HL-60 (cell line): ENCODE measurements around the gene ITPRIPL1.
A peak's percentile ranks its signal among the peaks of the same experiment; 100 is the strongest.

Experiments
- DNase-seq, 2 experiments: peaks; one replicate each; pipeline ENCODE4 v3.0.0-alpha.2; 2010 to 2020; ENCODE audit warnings: low read depth in 1 of 2, low spot score in 1 of 2
- H3K27ac ChIP-seq: fragments of 250-450 bp; sonication (Bioruptor Pico); replicated peaks from 2 replicates; pipeline ENCODE4 v1.5.1; 2020; ENCODE audit warnings: mild to moderate bottlenecking, moderate library complexity
- H3K27me3 ChIP-seq: fragments of 250-450 bp; sonication (Bioruptor Pico); 2 replicates; pipeline ENCODE4 v1.5.1; 2021; ENCODE audit warnings: mild to moderate bottlenecking, moderate library complexity; ENCODE audit not compliant: insufficient read depth, poor library complexity, severe bottlenecking
- H3K4me3 ChIP-seq: replicated peaks from 2 replicates; pipeline ENCODE4 v1.5.1; 2011; ENCODE audit warnings: mild to moderate bottlenecking, control low read depth, low read length; ENCODE audit not compliant: insufficient read depth
- GABPA ChIP-seq: IDR thresholded peaks from 2 replicates; pipeline ENCODE4 v1.6.1; 2012; ENCODE audit warnings: low read depth
- POLR2AphosphoS5 ChIP-seq: IDR thresholded peaks from 2 replicates; pipeline ENCODE4 v1.6.1; 2012; ENCODE audit warnings: low read depth
- REST ChIP-seq: IDR thresholded peaks from 2 replicates; pipeline ENCODE4 v1.6.1; 2012; ENCODE audit warnings: low read depth; ENCODE audit not compliant: insufficient replicate concordance
- SPI1 ChIP-seq: IDR thresholded peaks from 2 replicates; pipeline ENCODE4 v1.6.1; 2012; ENCODE audit warnings: low read depth, mild to moderate bottlenecking, borderline replicate concordance
- TF ChIP-seq, protein P1 (sequence below): IDR thresholded peaks from one replicate; pipeline ENCODE4 v1.5.1; 2011; ENCODE audit warnings: low read length, control low read depth, inconsistent platforms; ENCODE audit not compliant: insufficient read depth

The ITPRIPL1 gene

DNA sequence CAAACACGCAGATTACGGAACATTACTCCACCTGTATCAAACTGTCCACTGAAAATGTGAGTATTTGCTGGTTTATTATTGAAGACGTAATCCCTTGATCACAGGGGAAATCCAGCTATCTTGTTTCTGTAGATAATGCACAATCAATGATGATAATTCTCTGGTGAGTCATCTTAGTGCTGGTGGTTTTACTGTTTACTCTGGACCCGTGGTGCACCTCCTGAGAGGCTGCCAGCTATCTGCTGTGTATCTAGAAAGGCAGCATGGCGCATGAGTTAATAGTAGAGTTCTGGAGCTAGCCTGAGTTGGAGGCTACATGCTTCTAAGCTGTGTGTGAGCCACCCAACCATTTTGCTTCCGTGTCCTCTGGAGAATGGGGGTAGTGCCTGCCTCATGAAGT, 17.0 kb downstream of the ITPRIPL1 start:
- DNase-seq: no peak
- TF ChIP-seq, protein P1, sequence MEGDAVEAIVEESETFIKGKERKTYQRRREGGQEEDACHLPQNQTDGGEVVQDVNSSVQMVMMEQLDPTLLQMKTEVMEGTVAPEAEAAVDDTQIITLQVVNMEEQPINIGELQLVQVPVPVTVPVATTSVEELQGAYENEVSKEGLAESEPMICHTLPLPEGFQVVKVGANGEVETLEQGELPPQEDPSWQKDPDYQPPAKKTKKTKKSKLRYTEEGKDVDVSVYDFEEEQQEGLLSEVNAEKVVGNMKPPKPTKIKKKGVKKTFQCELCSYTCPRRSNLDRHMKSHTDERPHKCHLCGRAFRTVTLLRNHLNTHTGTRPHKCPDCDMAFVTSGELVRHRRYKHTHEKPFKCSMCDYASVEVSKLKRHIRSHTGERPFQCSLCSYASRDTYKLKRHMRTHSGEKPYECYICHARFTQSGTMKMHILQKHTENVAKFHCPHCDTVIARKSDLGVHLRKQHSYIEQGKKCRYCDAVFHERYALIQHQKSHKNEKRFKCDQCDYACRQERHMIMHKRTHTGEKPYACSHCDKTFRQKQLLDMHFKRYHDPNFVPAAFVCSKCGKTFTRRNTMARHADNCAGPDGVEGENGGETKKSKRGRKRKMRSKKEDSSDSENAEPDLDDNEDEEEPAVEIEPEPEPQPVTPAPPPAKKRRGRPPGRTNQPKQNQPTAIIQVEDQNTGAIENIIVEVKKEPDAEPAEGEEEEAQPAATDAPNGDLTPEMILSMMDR: no peak
- TF ChIP-seq POLR2AphosphoS5: no peak
- no peak for TF ChIP-seq GABPA
- TF ChIP-seq REST: no peak
- TF ChIP-seq SPI1: no peak
- no peak overlapping the region for H3K4me3 ChIP-seq
- H3K27ac ChIP-seq: no peak overlapping the region
- H3K27me3 ChIP-seq: no peaks in the 10 kb centered on the region

DNA sequence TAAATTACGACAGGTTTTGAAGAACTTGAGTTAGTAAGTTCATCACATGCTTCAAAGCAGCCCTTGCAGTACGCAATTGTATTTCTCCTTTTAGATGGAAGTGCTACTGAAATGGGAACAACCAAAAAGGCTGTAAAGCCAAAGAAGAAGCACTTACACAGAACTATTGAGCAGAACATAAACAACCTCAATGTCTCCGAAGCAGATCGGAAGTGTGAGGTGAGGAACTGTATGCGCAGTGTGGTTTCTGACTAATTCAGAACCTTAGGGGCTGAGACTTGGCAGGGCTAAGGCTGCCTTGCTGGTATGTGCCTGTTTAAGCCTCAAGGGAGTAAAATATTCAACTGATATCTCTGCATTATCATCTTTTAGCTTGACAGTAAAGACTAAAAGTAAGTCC, 18.9 kb downstream of the ITPRIPL1 start:
- Histone ChIP-seq H3K27me3 (no peaks in the 10 kb centered on the region), H3K4me3 (no peak overlapping the region), H3K27ac (peak overlapping the region; percentile 54)
- DNase-seq: peak in 1 of 2 experiments; percentile 64
- no peak for TF ChIP-seq REST
- TF ChIP-seq, protein P1: no peak
- TF ChIP-seq POLR2AphosphoS5: no peak
- TF ChIP-seq GABPA: no peak
- no peak for TF ChIP-seq SPI1

DNA sequence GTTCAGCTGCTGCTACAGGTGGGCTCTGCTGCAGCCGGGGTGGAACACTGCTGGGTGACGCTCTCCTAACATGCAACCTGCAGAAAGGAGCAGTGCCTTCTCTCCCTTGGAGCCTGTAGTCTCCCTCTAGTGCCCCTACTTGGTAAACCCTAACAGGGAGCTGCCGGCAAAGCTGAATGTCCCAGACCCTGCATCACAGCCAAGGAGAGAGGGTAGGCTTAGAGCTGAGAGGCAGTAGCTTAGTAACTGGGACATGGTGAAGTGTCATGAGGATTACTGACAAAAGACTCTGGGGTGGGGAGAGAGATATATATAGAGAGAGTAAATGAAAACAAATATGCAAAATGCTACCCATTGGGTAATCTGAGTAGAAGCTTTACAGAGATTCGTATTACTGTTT, 20.3 kb downstream of the ITPRIPL1 start:
- DNase-seq: no peak
- Histone ChIP-seq H3K4me3 (no peak overlapping the region), H3K27me3 (no peaks in the 10 kb centered on the region), H3K27ac (no peak overlapping the region)
- no peak for TF ChIP-seq REST

DNA sequence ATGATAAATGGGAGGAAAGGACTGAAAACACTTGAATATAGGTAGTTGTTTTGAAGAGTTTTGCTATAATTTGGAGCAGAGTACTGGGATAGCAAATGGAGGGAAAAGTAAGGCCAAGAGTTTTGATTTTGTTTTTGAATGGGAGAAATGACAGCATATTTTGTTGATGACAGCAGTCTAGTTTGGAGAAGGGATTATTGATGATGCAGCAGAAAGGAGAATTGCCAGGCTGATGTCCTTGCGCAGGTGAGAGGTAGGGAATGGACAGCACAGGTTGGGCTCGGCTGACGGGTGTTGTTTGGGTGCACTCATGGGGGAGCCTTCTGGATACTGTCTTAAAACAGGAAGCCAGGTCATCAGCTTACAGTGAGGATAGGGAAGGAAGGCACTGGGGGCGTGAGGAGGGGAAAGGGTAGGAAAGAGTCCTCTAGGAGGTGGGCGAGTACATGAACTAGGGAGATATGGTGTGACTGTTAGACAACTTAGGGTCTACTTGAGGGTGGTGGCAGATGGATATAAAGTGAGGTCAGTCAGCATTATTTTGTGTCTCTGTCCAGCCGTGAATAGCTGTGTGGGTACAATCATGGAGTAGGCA, 20.8 kb downstream of the ITPRIPL1 start:
- Histone ChIP-seq H3K27me3 (no peaks in the 10 kb centered on the region), H3K27ac (no peak overlapping the region), H3K4me3 (no peak overlapping the region)
- DNase-seq: no peak
- TF ChIP-seq POLR2AphosphoS5 (no peak), GABPA (no peak), SPI1 (no peak), REST (no peak)
- TF ChIP-seq, protein P1: no peak
